DND-41 (cell line): ENCODE measurements around the gene IDH3B.

Experiments
- CTCF ChIP-seq: IDR thresholded peaks from 2 replicates; pipeline ENCODE4 v1.5.1; 2012; ENCODE audit warnings: borderline replicate concordance, low read length, moderate library complexity, mild to moderate bottlenecking; ENCODE audit not compliant: poor library complexity, severe bottlenecking; ENCODE audit errors: extremely low read depth
- EZH2 ChIP-seq: IDR thresholded peaks from 3 replicates; pipeline ENCODE4 v1.6.1; 2012; ENCODE audit warnings: borderline replicate concordance, low read depth, mild to moderate bottlenecking, moderate library complexity, low read length, inconsistent platforms; ENCODE audit not compliant: severe bottlenecking

GRCh38 chr20:2708665-2709064 is 44.6 kb upstream of the IDH3B start:
- TF ChIP-seq CTCF (no peak), EZH2 (no peak)
